Neural cell (in vitro differentiated cells): ENCODE results near the gene POC5.

Experiments
- EP300 ChIP-seq: fragments of 450-650 bp; conservative IDR thresholded peaks from 2 replicates; pipeline ENCODE4 v1.6.1; 2014; ENCODE audit warnings: antibody characterized with exemption, mild to moderate bottlenecking, moderate library complexity; ENCODE audit not compliant: poor library complexity, severe bottlenecking
- POLR2AphosphoS5 ChIP-seq: IDR thresholded peaks from 2 replicates; pipeline ENCODE4 v1.6.1; 2012
- RAD21 ChIP-seq: fragments of 450-650 bp; conservative IDR thresholded peaks from 2 replicates; pipeline ENCODE4 v1.6.1; 2014; ENCODE audit warnings: antibody characterized with exemption, mild to moderate bottlenecking, moderate library complexity
- TF ChIP-seq, protein P1 (sequence below): fragments of 450-650 bp; IDR thresholded peaks from 2 replicates; pipeline ENCODE4 v1.5.1; 2014; ENCODE audit warnings: antibody characterized with exemption, mild to moderate bottlenecking, moderate library complexity; ENCODE audit not compliant: poor library complexity, severe bottlenecking

DNA sequence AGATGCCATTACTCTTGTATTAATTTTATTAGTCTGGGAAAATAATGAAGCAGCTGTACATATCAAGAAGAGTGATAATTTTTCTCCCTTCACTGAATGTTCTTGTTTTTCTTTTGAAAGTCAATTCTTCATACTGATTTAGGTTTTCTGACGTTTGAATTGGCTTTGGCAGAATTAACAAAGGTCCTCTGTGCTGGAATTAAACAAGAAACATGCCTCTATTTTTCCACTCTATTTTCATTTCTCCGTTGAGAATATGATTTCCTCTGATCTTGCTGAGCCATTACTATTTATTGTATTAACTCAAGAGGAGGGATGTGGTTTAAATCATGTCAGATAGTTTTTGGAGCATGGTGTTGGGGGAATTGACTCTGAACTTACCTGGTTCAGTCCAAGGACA is 63.7 kb downstream of the POC5 start:
- TF ChIP-seq, protein P1, sequence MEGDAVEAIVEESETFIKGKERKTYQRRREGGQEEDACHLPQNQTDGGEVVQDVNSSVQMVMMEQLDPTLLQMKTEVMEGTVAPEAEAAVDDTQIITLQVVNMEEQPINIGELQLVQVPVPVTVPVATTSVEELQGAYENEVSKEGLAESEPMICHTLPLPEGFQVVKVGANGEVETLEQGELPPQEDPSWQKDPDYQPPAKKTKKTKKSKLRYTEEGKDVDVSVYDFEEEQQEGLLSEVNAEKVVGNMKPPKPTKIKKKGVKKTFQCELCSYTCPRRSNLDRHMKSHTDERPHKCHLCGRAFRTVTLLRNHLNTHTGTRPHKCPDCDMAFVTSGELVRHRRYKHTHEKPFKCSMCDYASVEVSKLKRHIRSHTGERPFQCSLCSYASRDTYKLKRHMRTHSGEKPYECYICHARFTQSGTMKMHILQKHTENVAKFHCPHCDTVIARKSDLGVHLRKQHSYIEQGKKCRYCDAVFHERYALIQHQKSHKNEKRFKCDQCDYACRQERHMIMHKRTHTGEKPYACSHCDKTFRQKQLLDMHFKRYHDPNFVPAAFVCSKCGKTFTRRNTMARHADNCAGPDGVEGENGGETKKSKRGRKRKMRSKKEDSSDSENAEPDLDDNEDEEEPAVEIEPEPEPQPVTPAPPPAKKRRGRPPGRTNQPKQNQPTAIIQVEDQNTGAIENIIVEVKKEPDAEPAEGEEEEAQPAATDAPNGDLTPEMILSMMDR: no peak
- no peak for TF ChIP-seq RAD21
- no peak for TF ChIP-seq POLR2AphosphoS5
- TF ChIP-seq EP300: no peak
